ENCODE measurements around the gene GP1BA.

GRCh38 chr17:4941319-4941610, 9.2 kb downstream of the GP1BA start:
- no peak for TF ChIP-seq CTCF (IDR thresholded peaks at IDR 0.05)
- TF ChIP-seq ZFX (IDR thresholded peaks at IDR 0.05; ENCODE audit: borderline replicate concordance) = no peak
